ENCODE data around the gene LMBR1L. TPM values are rescaled to one million over a fixed set of nuclear protein-coding genes. Genes with fewer than 3 reads are reported as not detected.
A peak's percentile ranks its signal among the peaks of the same experiment; 100 is the strongest.

LMBR1L gene
- polyA plus RNA-seq, 3 donors, result 59.6 to 91.0 (median 90.9) TPM

- no peak for DNase-seq
Observed at GRCh38 chr12:49126852-49127763, 16.5 kb upstream of the LMBR1L start.

- peak; percentile 40 for DNase-seq
Observed at GRCh38 chr12:49121047-49121696, 10.5 kb upstream of the LMBR1L start.

GRCh38 chr12:49111206-49111605 lies 559 bp upstream of the LMBR1L start:
- DNase-seq, result no peak

GRCh38 chr12:49109641-49110463 lies 795 bp downstream of the LMBR1L start:
- no peak for DNase-seq

- DNase-seq, result peak; percentile 26
Observed at GRCh38 chr12:49108958-49109404, 1.7 kb downstream of the LMBR1L start.

- DNase-seq, result no peak
Observed at GRCh38 chr12:49105504-49106084, 5.1 kb downstream of the LMBR1L start.

- no peak for DNase-seq
Observed at GRCh38 chr12:49104822-49105221, 5.8 kb downstream of the LMBR1L start.

- DNase-seq, result no peak
Observed at GRCh38 chr12:49100380-49100779, 10.3 kb downstream of the LMBR1L start.

GRCh38 chr12:49098703-49099102 lies 11.9 kb downstream of the LMBR1L start:
- no peak for DNase-seq

- peak; percentile 31 for DNase-seq
Observed at GRCh38 chr12:49098035-49098451, 12.6 kb downstream of the LMBR1L start.

GRCh38 chr12:49097381-49097780 lies 13.3 kb downstream of the LMBR1L start:
- no peak for DNase-seq

GRCh38 chr12:49094975-49095365 lies 15.7 kb downstream of the LMBR1L start:
- DNase-seq, result no peak

- no peak for DNase-seq
Observed at GRCh38 chr12:49094160-49094974, 16.3 kb downstream of the LMBR1L start, which contains the start of gene DHH. Gene DHH (minus strand): TSS chr12:49094801. CDS start chr12:49094512, 289 bp downstream.

GRCh38 chr12:49093792-49094159 lies 16.9 kb downstream of the LMBR1L start:
- no peak for DNase-seq

GRCh38 chr12:49092816-49093406 lies 17.7 kb downstream of the LMBR1L start:
- DNase-seq, result no peak

- DNase-seq, result peak; percentile 62
Observed at GRCh38 chr12:49092086-49092815, 18.4 kb downstream of the LMBR1L start.

GRCh38 chr12:49091836-49092085 lies 18.9 kb downstream of the LMBR1L start:
- no peak for DNase-seq

- no peak for DNase-seq
Observed at GRCh38 chr12:49091056-49091835, 19.4 kb downstream of the LMBR1L start.
